GM18519 (cell line): ENCODE measurements around the gene AMN.

Source experiments
- ATAC-seq: cut with Tn5 transposase; IDR thresholded peaks from one replicate; pipeline ENCODE4 v1.9.1; 2021; ENCODE audit warnings: mild to moderate bottlenecking, moderate library complexity; ENCODE audit not compliant: unreplicated experiment, low FRiP score

AMN gene

DNA sequence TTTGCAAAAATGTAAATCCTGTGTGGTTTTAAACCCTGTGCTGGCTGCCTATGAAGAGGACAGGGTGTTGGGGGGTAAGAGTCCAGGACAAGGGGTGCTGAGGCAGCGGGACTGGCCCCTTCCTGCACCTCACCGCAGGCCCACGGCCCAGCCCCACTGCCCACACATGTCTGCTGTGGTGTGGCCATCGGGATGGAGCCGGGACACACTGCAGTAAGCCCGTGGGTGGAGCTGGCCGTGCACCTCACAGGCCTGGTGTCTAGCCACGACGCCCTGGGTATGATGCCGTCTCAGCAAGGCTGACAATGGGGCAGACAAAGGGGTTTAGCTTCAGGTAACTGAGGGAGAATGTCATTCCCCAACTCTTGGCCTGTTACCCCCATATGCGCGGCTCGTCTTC, 19.6 kb downstream of the AMN start:
- no peak for ATAC-seq

DNA sequence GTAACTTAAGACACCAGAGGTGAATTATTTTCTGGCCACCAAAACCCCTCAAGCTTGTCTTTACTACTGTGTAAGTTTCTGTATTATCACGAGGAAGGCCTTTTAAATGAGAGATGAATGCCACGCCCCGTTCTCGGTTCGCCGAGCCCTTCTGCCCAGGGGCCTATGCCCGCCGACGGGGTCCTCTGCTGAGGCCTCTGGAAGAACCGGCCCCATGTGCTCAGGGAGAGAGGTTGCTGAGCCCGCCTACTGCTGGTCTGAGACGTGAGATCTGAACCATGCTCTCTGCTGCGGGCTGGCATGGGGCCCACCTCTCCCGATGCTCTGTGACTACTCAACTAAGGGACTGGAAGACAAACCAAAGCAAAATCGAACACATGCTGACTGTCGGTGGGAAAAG, 21.0 kb downstream of the AMN start:
- ATAC-seq, result no peak

DNA sequence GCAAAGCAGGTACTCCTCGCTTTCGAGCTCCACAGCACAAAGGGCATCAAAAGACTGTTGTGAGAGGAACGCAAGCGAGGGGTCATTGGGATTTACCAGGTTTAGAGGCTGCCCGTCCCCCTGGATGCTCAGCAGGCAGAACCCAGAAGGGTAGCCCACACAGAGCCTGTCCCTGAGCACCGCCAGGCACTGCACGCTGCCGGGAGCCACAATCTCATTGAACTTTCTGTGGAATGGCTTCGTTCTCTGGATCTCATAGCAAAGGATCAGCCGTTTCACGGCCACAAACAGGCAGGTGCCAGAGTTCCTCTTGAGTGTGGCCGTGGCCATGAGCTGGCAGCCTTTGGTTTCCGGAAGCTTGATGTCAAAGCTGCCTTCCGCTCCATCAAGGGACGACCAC, 21.5 kb downstream of the AMN start:
- ATAC-seq, result no peak

DNA sequence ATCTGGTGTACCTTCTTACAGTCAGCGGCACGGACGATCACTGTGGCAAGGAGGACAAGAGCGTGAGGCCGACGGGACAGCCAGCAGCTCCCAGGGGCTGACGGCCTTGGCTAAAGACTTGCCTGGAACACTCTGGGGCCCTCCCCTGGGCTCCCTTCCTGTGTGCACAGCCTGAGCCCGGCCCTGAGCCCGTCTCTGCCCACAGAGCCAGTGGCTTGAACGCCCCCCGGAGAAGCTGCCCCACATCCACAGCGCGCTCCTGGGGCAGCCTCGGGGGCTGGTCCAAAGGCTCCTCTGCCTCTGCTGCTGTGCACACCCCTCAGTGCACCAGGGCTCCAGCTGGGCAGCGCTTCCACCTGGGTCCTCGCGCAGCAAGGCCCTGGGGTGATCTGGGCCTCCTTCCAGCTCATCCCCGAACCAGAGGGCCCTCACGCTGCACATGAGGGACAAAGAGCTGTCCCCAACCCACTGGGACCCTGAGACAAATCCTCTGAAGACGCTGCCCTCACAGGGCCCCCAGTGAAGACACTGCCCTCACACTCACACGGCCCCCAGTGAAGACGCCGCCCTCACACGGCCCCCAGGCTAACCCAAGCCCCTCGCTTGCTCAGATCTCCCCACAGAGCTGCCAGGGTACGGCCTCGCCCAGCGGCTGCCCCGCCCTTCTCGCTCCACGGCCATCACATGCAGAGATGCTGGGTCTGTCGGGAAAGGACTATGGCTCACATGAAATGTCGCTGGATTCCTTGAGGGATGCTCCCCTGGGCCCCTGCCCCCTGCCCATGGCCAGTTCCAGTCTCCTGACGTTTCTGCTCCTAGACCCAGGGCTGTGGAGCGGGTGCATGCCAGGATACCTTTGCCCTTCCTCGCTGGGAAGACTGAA, 22.2 kb downstream of the AMN start:
- no peak for ATAC-seq

DNA sequence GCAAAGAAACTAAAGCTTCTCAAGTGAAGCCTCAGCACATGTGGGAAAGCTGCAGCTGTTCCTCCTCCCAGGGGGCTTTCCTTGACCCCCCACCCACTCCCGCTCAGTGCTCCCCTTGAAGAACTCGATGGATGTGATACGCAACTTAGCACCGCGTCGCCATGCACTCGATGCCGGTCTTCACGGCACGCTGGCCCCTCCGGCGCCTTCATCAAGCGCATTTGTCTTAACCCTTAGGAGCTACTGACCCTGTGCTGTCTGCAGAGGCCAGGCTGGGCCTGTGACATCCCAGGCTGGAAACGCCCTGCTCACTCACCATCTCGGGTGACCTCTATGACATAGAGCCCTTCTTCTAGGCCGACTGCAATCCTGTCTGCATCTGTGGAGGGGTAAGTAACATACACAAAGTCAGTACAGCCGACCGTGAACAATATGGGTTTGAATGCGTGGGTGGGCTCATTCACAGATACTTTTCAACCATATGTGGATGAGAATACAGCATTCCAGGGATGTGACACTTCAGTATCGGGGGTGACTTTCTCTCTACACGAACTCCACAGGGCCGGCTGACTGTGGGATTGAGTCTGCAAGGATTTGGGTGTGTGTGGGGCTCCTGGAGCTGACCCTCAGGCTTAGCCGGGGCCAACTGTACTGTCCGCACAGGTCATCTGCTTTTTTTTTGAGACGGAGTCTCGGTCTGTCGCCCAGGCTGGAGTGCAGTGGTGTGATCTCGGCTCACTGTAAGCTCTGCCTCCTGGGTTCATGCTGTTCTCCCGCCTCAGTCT, 23.1 kb downstream of the AMN start:
- ATAC-seq, result no peak

DNA sequence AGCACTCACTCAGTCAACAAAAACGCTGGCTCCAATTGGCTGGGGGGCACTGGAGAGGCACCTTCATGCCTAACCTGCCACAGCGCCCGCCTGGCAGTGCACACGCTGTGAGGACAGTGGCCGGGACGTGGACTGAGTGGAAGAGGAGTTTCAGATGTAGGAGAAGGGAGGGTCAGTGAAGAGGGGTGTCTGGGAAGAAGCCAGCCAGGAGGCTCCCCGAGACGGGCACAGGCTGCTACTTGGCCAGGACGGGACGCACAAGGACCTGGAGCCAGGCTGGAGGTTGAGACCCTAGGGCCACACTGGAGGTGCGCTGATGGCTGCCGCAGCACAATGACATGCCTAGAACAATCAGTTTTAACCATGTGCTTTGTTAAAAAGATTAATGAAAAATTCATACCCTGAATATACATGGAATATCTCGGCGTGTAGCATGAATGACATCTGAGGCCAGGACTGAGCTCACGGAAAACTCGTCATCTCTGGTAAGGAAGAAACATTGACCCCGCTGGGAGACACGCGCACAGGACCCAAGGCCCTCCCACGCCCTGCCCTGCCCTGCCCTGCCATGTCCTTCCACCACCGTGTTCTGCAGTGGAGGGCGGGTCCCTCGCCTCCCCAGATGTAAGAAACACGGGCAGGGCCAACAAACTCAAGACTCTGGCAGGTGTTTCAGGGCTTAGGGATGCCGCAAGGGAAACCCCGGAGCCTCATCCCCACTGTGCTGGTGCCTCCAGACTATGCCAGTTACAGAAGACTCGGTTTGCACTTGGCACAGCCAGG, 25.0 kb downstream of the AMN start:
- ATAC-seq, result no peak

DNA sequence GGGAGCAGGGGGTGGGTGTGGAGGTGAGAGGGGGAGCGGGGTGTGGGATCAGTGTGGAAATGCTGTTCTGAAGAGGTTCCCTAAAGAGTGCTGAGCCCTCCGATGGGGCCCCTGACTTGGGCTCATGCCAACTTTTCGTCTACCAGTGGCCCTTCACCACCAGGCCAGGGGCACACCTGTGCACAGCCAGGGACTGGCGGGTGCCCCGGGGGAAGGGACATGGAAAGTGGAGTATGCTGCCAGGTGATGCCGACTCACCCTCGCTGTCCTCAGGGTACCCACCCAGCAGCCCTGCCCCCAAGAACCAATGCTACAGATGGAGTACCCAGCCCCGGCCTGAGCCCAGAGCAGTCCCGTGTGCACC, 26.2 kb downstream of the AMN start:
- ATAC-seq, result no peak

DNA sequence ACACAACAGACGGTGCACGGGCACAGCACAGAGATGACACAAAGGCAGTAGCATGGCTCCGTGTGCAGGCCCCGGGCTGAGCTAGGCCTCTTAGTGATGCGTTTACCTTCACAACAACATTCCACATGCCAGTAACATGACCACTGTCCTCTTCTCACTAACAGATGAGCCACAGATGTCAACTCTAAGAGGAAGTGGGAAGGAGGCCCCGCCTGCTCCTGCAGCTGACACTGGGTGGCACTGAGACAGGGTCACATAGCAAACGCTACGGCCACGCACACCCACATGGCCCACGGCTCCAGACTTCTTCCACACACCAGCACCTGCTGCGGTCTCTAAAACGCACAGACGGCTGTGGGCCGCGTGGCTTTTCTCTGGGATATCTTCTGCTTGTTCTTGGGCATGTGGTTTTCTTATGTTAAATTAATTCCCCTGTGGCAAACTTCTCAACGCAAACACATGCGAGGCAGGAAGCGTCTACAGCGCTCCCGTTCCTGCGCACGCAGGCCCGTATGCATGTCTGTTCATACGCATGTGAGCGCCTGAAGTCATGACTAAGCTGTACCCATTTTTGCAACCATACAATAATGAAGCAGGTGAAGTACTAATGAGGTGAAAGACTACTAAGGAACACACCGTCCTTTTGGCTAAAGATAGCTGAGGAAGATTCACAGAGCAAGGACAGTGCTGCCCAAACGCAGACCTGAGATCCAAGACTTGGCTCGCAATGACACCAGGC, 26.8 kb downstream of the AMN start:
- ATAC-seq, result no peak

DNA sequence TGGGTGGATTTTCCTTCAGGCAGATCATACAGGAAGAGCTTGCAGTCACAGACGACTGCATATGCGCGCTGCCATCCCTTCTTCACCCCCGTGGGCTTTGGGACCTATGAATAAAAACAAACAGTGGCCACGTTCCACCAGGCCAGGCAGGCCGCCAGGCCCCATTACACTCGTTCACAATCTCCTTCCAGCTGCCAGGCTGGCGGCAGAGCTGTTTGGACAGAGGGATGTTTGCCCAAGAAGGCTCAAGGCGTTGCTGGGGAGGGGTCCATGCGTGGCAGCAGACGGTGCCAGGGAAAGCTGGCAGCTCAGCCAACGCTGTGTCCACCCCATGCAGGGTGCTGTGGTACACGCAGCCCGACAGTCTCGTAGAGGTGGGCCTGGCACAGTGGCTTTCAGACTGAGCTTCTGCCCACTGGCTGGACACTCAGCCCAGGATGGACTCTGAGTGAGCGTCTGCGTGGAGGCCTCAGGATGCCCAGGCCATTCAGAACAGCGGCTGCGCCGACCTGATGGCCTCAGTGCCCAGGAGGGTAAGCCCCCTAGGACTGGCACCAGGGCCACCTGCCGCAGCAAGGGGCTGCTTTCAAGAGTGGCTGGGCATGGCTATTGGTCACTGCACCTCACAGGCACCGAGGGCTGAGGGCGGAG, 27.5 kb downstream of the AMN start:
- no peak for ATAC-seq

DNA sequence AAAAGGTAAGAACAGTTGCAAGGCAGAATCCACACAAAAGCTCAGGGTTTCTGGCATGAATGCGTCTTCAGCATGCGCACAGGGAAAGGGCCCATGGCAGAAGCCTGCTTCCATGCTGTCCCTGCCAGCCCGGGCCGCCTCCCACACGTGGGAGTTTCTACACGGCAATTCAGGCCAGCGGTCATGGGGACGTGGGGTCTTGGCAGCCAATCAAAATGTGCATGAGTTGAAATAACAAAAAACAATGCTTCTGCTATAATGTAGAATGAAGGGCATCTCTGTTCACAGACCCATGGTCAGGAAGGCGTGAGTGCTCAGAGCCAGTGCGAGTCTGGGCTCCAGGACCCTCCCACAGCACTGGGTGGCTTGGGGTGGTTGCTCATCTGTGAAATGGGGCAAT, 28.6 kb downstream of the AMN start:
- no peak for ATAC-seq

DNA sequence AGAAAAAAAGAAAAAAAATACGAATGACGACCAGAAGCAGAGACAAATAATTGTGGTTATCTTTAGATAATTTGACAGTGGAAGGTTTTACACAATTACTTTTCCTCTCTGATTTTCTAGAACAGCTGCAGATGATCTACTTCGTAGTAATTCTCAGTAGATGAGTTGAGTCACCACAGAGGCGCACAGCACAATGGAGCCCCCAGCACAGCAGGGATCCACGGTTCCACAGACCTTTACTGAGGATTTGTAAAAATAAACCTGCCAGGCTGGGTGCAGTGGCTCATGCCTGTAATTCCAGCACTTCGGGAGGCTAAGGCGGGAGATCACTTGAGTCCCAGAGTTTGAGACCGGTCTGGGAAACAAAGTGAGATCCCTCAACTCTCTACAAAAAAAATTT, 29.3 kb downstream of the AMN start:
- ATAC-seq, result no peak

DNA sequence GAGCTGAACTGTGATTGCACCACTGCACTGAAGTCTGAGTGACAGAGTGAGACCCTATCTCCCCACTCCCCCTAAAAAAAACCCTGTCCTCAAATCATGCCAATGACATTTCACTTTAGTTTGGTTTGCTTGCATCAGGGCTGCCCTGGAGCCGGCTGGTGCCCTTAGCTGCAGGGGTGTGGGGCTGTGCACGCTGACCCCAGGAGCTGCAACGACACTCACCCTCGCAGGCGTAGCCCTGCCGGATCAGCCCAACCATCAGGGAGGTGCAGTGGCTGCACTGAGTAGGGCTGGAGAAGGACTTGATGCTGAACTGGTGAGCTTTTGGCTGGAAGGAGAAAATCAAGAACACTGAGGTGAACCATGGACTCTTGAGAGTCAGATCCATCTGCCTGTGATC, 29.8 kb downstream of the AMN start:
- no peak for ATAC-seq

DNA sequence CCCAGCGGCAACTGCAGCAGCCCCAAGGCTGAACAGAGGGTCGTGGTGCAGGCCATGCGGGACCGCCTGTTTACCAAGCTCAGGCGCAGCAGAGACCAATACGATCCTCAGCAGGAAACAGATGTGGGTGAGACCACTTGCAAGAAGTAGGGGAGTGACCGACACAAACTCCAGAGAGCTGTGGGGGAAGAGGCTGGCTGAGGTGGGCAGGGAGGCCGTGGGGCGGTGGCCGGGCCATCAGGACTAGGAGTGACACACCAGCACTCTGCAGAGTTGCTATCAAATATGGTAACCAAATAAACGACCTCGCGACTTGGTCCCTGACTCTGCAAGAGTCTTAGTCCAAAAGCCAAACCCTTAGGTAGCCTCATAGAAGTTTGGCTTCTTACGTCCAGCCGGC, 30.6 kb downstream of the AMN start:
- ATAC-seq, result no peak

DNA sequence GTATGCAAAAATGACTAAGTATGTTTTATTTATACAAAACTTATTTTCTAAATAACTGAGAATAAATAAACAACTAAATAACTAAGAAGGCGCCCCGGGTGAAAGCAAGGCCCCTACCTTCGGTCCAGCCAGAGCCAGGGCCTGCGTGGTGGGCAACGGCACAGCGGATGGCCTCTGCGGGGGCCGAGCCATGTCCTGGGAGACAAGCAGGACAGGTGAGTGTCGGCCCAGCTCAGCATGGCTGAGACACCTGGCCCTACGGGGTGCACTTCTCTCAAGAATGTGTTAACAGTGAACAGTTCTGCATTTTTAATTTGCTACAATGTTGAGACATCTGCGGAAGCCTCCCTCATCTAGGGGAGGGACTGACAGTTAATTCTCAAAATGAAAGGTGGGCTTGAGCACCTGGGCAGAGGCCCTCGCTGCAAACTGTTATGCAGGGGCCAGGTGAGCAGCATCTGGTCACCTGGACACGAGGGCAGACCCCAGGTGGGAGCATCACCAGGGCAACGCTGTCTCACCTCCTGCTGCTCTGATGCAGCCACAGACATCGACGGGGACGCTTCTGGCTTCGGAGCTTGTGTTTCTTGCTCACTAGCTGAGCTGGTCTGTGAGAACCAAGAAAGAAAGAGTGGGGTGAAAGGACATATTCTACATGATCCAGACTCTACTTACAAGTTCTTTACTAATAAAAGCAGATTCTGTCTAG, 31.8 kb downstream of the AMN start:
- no peak for ATAC-seq

DNA sequence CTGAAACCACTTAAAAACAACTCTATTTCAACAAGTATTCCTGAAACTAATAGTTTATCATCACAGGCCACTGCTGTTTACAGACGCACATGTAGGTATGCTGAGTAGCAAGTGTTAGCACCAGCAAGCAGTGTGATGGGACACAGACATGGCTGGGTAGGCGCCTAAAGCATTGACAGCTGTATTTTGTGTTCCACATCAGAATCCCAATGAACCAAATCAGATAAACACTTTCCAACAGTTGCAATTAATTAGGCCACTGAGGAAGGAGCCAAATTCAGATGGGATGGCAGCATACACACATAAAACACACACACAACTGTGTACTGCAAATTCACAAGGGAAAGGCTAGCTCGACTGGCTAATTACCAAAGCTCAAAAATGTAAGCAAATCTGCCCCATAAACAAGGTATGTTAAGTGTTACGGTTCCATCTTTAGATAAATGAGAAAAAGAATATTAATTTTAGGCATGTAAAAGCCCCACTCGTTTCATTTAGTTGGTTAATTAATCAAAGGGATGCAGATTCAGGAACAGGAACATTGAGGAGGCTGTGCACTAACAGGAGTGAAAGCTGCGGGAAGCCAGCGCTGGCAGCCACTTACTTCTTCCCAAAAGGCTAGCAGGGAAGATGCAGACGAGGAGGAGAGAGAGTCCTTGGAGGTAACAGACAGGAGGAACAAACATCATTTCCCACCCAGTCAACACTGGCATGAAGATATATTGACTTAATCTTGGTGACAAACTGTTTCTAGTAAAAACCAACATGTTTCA, 33.4 kb downstream of the AMN start:
- no peak for ATAC-seq

DNA sequence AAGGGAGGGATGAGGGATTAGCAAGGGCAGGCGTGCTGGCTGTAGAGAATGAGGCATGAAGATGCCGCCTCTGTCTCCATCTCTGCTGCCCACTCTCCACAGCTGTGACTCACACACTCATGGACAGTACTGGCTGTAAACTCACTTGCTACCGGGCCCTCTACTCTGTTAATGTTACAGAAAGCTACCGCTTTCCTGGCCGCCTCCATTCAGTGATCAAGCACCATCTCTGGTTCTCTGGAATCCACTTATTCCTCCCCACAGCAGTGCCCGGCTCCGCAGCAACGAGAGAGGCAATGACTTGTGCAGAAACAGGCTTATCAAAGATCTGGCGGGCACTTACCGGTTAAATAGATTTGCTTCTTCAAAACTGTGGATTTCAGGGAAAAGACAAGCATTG, 34.8 kb downstream of the AMN start:
- ATAC-seq, result no peak

DNA sequence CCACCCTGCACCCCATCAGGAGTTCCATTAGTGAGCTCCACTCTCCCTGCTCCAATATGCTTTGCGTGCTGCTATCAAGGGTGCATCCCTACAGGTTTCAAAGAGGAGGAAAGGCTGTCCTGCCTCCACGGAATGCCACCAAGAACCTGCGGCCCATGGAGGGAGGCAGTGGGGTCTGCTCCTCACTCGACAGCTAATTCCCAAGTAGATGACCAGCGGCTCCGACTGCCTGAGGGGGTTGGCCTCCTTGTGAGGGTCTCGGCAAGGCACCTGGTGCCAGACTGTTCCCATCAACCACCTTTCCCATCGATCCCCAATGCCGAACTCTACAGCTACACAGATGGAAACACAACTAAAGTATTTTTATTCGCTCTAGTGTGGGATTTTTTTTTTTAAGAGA, 36.0 kb downstream of the AMN start:
- no peak for ATAC-seq

DNA sequence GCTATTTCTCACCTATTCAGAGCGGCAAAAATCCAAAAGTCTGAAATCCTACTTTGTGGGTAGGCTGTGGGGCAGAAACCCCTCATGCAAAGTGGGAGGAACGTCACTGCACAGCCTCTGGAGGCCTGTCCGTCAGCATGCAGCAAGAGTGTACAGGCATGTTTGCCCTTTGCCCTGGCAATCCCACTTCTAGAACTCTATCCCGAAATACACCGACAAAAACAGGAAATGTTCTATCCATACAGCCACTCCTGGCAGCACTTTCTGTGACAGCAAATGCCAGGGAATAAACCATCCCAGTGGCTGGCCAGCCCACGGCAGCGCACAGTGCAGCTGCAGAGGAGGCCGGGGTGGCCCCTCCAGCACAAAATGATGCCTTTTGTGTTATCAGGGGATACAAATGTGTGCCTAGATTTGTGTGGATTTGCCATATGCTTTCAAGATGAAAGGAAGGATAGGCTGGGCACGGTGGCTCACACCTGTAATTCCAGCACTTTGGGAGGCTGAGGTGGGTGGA, 39.7 kb downstream of the AMN start:
- no peak for ATAC-seq
